Skeletal muscle tissue (tissue), 4 donors: ENCODE data around the gene DTNB. TPM values are rescaled to one million over a fixed set of nuclear protein-coding genes. Genes with fewer than 3 reads are reported as not detected.

Source experiments
- H3K27ac ChIP-seq: one replicate; pipeline ENCODE4 v1.7.0; 2013; ENCODE audit warnings: mild to moderate bottlenecking, low read depth, low read length, inconsistent platforms
- H3K27me3 ChIP-seq, 3 donors: one replicate each; pipeline ENCODE4 v1.7.0; 2013; ENCODE audit warnings: low read length in 3 of 3; ENCODE audit not compliant: control insufficient read depth in 3 of 3, insufficient read depth in 3 of 3
- H3K36me3 ChIP-seq, 3 donors: one replicate each; pipeline ENCODE4 v1.7.0; 2013; ENCODE audit warnings: low read length in 3 of 3; ENCODE audit not compliant: control insufficient read depth in 3 of 3, insufficient read depth in 3 of 3
- H3K4me1 ChIP-seq, 3 donors: one replicate each; pipeline ENCODE4 v1.7.0; 2013; ENCODE audit warnings: low read length in 3 of 3, mild to moderate bottlenecking in 3 of 3; ENCODE audit not compliant: control insufficient read depth in 3 of 3, insufficient read depth in 3 of 3
- H3K4me3 ChIP-seq, 3 donors: one replicate each; pipeline ENCODE4 v1.7.0; 2013; ENCODE audit warnings: low read length in 3 of 3
- H3K9ac ChIP-seq, 3 donors: one replicate each; pipeline ENCODE4 v1.7.0; 2013; ENCODE audit warnings: low read length in 3 of 3, mild to moderate bottlenecking in 3 of 3, moderate library complexity in 2 of 3, low read depth in 1 of 3
- H3K9me3 ChIP-seq, 3 donors: one replicate each; pipeline ENCODE4 v1.7.0; 2013; ENCODE audit warnings: low read length in 3 of 3; ENCODE audit not compliant: control insufficient read depth in 3 of 3
- total RNA-seq: library from RNA; depleted of rRNA; stranded (reverse); fragments of >200 nt; gene quantifications from one replicate; pipeline ENCODE4 v1.2.3, GENCODE V29; 2014
- donor health status: Osteomylitis.

Gene DTNB
- total RNA-seq, 1 donor from 2014 or later, result 3.1 TPM

- H3K27ac ChIP-seq, result no peak overlapping the region
- H3K36me3 ChIP-seq, result no peaks in the 10 kb centered on the region
Observed at GRCh38 chr2:25443766-25444165, 229.6 kb downstream of the DTNB start.

GRCh38 chr2:25441353-25441752 lies 232.0 kb downstream of the DTNB start:
- Histone ChIP-seq H3K4me1 (no peaks in the 10 kb centered on the region), H3K4me3 (no peak overlapping the region), H3K27ac (no peak overlapping the region), H3K36me3 (no peaks in the 10 kb centered on the region), H3K27me3 (no peaks in the 10 kb centered on the region), H3K9ac (no peak overlapping the region), H3K9me3 (no peaks in the 10 kb centered on the region)

More at GRCh38 chr2:25443766-25444165, 229.6 kb downstream of the DTNB start:
- Histone ChIP-seq H3K9me3 (no peaks in the 10 kb centered on the region), H3K9ac (no peak overlapping the region), H3K4me1 (peaks cover 0 to 3% (median 0%) of the 10 kb centered on the region in 3 donors), H3K4me3 (no peak overlapping the region), H3K27me3 (no peaks in the 10 kb centered on the region)

DNA sequence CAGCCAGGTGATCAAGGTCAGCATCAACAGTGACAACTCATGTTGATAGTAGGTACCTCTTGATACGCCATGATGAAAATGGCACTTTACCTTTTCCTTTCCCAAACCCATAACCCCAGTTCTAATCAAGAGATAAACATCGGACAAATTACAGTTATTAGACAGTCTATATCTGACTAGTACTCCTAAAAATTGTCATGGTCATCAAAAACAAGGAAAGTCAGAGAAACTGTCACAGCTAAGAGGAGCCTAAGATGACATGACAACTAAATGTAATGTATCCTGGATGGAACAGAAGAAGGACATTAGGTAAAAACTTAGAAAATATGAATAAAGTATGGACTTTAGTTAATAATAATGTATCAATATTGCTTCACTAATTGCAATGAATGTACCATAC lies 234.6 kb downstream of the DTNB start:
- Histone ChIP-seq H3K36me3 (no peaks in the 10 kb centered on the region), H3K9ac (no peak overlapping the region), H3K9me3 (no peaks in the 10 kb centered on the region), H3K27ac (no peak overlapping the region), H3K4me3 (no peak overlapping the region), H3K27me3 (no peaks in the 10 kb centered on the region), H3K4me1 (no peaks in the 10 kb centered on the region)

DNA sequence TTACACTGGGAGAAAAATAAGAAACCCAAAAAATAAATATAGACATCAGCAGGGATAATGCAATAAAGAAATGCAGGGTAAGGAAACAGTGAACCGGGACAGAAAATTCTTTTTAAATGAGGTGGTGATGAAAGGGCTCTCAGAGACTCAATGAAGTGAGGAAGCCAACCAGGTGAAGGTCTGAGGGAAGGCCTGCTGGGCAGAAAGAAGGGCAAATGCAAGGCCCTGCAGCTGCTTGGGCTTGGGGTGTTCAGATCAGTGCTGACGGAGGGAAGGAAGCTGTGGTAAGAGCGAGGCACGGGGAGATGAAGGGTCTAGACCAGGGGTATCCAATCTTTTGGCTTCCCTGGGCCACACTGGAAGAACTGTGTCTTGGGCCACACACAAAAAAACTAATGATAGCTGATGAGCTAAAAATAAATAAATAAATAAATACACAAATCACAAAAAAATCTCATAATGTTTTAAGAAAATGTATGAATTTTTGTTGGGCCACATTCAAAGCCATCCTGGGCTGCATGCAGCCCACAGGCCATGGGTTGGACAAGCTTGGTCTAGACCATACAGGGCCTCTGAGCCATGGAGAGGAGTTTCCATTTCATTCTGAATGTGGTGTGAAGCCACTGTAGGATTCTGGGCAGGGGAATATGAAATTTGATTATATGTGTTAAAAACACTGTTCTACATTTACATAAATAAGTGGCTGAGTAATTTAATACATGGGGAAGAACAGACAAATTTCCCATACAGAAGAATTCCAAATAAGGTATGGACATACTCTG lies 235.3 kb downstream of the DTNB start:
- Histone ChIP-seq H3K4me3 (no peak overlapping the region), H3K27ac (no peak overlapping the region), H3K9me3 (no peaks in the 10 kb centered on the region), H3K27me3 (no peaks in the 10 kb centered on the region), H3K36me3 (no peaks in the 10 kb centered on the region), H3K4me1 (no peaks in the 10 kb centered on the region), H3K9ac (no peak overlapping the region)

DNA sequence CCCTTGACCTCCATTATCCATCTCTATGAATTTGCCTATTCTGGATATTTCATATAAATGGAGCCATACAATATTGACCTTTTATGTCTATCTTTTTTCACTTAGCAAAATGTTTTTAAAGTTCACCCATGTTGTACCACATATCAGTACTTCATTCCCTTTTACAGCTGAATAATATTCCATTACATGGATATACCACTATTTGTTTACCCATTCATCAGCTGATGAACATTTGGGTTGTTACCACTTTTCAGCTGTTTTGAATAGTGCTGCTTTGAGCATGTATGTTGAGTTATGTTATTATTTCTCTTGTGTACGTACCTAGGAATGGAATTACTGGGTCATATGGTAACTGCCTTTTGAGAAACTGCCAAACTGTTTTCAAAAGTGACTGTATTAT lies 238.0 kb downstream of the DTNB start:
- H3K36me3 ChIP-seq, result peaks cover 0 to 4% (median 0%) of the 10 kb centered on the region in 3 donors
- H3K9me3 ChIP-seq, result no peaks in the 10 kb centered on the region
- H3K9ac ChIP-seq, result no peak overlapping the region
- no peak overlapping the region for H3K4me3 ChIP-seq
- no peak overlapping the region for H3K27ac ChIP-seq
- no peaks in the 10 kb centered on the region for H3K27me3 ChIP-seq
- H3K4me1 ChIP-seq, result no peaks in the 10 kb centered on the region

DNA sequence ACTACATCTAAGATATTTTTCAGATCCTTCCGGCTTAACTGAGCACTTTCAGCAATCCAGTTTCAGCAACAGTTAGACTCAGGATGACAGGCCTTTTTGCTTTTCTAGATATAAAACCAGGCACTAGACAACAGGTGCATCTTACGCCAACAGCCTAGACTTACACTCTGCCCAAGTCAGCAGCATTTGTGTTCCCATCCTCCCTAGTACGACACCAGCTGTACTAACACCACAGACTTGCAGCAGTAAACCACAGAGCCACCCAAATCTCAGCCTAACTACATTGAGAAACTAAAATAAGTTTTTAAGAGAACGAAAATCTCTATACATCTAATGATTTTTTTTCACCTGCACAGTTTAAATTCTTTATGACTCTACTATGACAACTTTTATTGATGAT lies 241.8 kb downstream of the DTNB start:
- H3K27me3 ChIP-seq, result no peaks in the 10 kb centered on the region
- no peaks in the 10 kb centered on the region for H3K9me3 ChIP-seq
- no peak overlapping the region for H3K27ac ChIP-seq
- H3K4me1 ChIP-seq, result no peaks in the 10 kb centered on the region
- no peak overlapping the region for H3K4me3 ChIP-seq
- H3K36me3 ChIP-seq, result peaks cover 0 to 4% (median 0%) of the 10 kb centered on the region in 3 donors
- H3K9ac ChIP-seq, result no peak overlapping the region

DNA sequence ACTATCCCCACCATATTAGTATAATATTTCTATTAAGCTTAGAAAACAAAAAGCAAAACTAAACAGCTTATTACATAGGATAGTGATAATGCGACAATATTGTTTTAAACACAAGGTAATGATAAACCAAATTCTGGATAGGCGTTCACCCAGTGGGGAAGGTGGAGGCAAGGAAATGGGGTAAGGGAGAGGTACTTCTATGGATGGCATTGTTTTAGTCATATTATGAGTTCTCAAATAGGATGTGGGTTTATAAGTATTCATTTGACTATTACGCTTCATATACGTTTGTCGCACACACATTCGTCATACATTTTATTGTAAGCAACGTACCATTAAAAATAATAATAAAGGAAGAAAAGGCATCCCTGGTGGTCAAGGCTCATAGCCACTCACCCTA lies 242.8 kb downstream of the DTNB start:
- Histone ChIP-seq H3K9me3 (no peaks in the 10 kb centered on the region), H3K9ac (no peak overlapping the region), H3K27ac (no peak overlapping the region), H3K36me3 (peaks cover 0 to 4% (median 0%) of the 10 kb centered on the region in 3 donors), H3K27me3 (no peaks in the 10 kb centered on the region), H3K4me3 (no peak overlapping the region), H3K4me1 (no peaks in the 10 kb centered on the region)

- no peaks in the 10 kb centered on the region for H3K27me3 ChIP-seq
- no peaks in the 10 kb centered on the region for H3K4me1 ChIP-seq
- no peak overlapping the region for H3K27ac ChIP-seq
- H3K4me3 ChIP-seq, result no peak overlapping the region
- no peak overlapping the region for H3K9ac ChIP-seq
- no peaks in the 10 kb centered on the region for H3K36me3 ChIP-seq
- no peaks in the 10 kb centered on the region for H3K9me3 ChIP-seq
Observed at GRCh38 chr2:25426326-25426725, 247.1 kb downstream of the DTNB start.

DNA sequence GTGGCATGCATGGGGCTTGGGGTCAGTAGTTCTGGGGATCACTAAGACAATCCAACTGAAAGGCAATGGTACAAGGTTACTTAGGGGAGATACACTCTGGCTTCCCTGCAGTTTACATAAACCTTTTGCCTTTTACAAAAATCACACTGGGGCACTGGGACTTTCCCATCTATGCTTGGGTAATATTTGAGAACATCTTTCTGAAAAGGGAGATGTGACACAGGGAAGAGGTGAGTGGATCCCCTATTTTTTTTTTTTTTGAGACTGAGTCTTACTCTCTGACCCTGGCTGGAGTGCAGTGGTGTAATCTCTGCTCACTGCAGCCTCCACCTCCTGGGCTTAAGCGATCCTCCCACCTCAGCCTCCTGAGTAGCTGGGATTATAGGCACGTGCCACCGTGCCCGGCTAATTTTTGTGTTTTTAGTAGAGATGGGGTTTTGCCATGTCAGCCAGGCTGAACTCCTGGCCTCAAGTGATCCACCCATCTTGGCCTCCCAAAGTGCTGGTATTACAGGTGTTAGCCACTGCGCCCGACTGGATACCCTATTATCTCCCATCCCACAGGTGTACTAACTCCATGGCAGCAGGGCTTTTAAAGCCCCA lies 248.8 kb downstream of the DTNB start:
- H3K27me3 ChIP-seq, result no peaks in the 10 kb centered on the region
- no peaks in the 10 kb centered on the region for H3K4me1 ChIP-seq
- no peak overlapping the region for H3K27ac ChIP-seq
- no peaks in the 10 kb centered on the region for H3K9me3 ChIP-seq
- H3K4me3 ChIP-seq, result no peak overlapping the region
- no peak overlapping the region for H3K9ac ChIP-seq
- no peaks in the 10 kb centered on the region for H3K36me3 ChIP-seq

- no peaks in the 10 kb centered on the region for H3K9me3 ChIP-seq
- no peaks in the 10 kb centered on the region for H3K4me1 ChIP-seq
- no peak overlapping the region for H3K9ac ChIP-seq
- H3K27ac ChIP-seq, result no peak overlapping the region
- no peak overlapping the region for H3K4me3 ChIP-seq
- H3K27me3 ChIP-seq, result no peaks in the 10 kb centered on the region
- H3K36me3 ChIP-seq, result no peaks in the 10 kb centered on the region
Observed at GRCh38 chr2:25421820-25422411, 251.5 kb downstream of the DTNB start.
